NCI-H128 (cell line): Measurements from ENCODE around the gene EDEM3.

Source experiments
- DNase-seq: peaks from one replicate; lab custom pipeline; 2025; ENCODE audit not compliant: unreplicated experiment; lab: John Stamatoyannopoulos, UW

Gene EDEM3

GRCh38 chr1:184743062-184743756 is 11.4 kb downstream of the EDEM3 start:
- DNase-seq, result no peak

- DNase-seq, result no peak
Measured at GRCh38 chr1:184740344-184740743, 14.3 kb downstream of the EDEM3 start.

DNA sequence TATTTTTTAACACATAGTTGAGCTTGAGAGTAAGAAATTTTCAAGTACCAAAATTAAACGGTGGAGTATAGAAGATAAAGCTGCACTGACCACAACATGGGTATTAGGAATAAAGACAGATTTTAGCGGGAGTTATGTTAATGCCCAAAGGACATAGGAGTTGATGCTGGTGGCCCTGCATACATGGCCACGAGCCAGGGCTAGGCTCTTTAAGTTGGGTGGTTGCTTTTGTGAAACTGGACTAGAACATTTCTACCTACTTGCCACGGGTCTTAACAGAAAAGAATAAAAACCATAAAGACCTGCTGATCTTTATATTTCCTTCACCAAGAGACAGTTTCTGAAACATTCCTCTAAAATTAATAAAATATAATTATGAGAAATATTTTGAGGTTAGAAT is 14.9 kb downstream of the EDEM3 start:
- no peak for DNase-seq

DNA sequence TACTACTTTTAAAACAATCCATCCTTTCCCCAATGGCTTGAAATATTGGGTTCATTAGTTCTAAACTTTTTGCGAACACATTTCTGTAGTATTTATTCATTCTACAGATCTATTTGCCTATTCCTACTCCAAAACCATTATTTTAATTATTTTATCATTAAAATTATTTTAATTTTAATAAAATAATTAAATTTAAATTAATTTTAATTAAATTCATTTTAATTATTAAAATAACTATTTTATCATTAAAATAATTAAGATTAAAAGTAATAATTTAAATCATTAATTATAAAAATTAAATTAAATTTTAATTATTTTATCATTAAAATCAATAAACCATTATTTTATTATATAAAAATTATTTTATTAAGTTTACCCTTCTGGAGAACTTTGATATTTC is 15.6 kb downstream of the EDEM3 start:
- no peak for DNase-seq

DNA sequence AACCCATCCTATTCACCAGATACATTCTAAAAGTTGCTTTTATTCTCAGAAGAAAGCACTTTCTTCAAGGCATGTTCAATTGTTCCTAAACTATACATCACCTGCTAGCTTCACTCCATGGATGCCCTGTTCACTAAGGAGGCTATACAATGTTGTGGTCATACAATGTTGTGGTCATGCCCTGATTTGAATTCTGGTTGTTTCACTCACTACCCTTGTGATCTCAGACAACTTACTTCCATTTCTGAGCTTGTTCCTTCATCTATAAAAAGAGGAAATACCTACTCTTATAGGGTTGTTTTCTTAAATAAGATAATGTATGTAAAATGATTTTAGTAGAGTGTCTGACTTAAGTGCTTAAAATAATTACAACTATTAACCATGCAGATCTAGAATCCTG is 19.7 kb downstream of the EDEM3 start:
- no peak for DNase-seq

GRCh38 chr1:184724843-184725242 is 29.8 kb downstream of the EDEM3 start:
- no peak for DNase-seq

- DNase-seq, result no peak
Measured at GRCh38 chr1:184716158-184716557, 38.5 kb downstream of the EDEM3 start.

- DNase-seq, result no peak
Measured at GRCh38 chr1:184709418-184709817, 45.2 kb downstream of the EDEM3 start.

DNA sequence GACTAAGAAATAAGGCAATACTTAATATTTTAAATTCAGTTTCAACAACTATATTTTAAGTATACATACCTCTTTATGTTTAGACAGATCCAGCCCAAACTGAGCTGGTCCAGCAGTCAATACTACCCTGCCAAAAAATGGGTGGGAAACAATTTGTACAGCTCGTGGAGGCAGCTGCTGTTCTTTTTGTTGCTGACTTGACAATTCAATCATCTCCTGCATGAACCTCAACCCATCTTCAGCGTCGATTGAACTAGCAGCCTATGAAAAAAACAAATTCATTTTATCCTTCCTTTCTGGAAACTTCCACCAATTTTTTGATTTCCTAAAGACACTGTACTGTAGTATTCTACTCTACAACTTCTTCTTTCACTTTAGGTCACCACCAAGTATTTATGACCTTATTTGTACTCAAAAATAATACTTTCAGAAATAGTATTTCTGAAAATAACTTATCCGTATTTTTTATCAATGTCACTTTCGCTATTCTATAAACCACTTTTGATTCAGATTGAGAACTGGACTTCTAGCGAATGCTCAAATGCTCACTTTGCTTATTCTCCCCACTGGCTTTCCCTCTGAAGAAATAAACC is 46.5 kb downstream of the EDEM3 start:
- DNase-seq, result no peak

DNA sequence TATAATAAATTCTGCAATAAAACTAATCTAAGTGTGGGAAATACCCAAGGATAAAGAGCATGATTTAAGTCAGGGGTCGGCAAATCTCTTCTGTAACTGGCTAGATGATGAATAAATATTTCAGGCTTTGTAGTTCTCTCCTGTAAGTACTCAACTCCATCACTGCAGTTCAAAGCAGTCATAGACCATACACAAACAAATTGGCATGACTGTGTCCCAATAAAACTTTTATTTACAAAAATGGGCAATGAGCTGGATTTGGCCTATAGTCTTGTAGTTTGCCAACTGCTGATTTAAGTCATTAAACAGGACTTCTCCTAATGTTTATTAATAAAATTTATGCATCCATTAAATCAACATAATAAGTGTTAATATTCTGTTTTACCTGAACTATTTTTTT is 49.4 kb downstream of the EDEM3 start:
- DNase-seq, result no peak

DNA sequence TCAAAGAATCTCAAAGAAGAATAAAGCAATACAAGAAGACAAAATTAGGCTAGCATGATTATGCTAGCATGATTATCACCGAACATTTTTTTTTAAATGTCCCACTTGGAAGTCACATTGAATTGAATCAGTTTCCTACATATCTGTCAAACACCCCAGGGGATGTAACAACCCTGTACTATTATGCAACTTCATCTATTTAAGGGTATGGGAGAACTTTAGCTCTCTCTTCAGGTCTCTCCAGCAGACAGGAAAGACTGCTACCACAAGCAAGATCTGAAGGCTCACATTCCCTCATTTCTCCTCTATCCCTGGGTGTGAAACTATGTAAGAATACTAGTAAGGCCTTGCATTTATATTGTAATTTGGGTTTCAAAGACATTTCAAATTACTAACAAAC is 52.8 kb downstream of the EDEM3 start:
- DNase-seq, result no peak

DNA sequence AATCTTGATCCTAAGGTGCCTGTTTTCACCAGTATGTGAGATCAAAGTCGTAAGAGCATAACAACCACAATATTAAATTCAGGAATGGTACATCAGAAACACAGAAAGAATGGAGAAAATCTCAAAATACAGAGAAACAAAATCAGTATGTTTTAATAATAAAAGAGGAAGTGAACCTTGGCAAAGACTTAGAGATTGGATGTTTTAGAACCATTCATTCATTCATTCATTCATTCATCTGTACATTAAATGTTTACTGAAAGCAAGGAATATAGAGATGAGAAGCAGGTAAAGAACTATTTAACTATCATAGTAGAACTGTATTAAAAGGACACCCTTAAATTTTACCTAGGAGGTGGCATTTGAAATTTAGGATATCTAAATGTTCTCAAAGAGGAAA is 55.7 kb downstream of the EDEM3 start:
- no peak for DNase-seq

DNA sequence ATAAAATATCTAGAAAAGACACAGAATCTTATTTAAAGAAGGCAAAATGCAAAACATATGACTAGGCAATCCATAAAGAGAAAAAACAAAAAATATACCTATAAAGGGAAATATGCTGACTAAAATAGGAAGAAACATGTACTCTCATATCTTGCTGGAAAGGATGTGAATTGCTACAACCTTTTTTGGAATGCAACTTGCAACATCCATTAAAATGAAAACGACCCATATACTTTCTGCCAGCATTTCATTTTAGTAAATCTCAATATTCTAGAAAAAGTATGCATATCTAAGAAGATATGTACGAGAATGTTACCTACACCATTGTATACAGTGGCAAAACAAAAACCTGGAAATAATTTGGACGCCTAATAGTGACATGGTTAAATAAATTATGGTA is 56.6 kb downstream of the EDEM3 start:
- DNase-seq, result no peak

DNA sequence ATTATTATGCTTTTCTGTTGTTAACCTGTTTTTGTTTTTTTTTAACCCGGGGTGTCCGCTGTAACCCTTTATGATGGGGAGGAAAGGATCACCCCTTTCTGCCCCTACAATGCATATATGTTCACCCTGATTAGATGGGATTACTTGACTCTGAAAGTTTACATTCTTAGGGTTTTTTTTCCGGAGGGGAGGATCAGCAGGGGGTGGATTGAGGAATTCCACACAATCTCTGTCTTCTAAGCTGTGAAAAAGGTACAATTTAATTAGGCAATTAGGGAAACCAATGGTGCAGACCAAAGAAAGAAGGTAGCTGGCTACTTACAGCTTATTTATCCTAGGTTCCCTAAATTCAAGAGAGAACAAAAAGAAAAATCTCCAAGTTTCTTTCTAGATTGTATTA is 58.3 kb downstream of the EDEM3 start:
- DNase-seq, result no peak

DNA sequence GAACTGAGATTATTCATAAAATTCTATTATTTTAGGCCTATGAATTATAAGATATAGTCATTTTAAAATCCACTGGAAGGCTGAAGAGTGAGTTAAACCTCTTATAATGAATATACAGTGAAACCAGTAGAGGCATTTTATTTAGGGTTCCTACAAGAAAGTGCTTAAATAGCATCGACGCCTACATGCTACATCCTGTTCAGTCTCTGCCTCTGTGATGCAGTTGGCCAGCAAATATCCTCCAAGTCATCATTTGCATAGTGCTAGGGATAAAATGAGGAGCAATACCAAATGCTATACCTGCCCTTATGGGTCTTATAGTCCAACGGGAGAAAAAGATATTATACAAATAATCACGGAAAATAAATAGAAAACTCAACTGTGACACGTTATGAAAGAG is 59.6 kb downstream of the EDEM3 start:
- no peak for DNase-seq

DNA sequence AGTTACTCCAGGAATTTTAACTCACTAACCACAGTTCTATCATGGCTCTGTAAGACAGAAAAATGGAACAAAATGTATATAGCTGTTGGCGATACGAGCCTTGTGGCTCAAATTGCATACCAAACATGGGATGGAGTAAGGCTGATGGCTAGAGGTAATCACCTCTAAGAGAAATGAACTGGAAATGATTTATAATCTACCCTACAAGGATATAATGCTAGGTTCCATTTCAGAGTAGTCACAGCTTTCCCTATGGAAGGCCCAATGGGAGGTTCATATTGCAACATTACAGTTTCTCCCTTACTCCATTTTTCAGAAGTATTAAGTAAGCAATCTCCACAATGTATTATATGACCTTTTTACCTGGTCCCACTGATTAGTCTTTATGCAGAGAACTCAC is 61.6 kb downstream of the EDEM3 start:
- DNase-seq, result no peak

- no peak for DNase-seq
Measured at GRCh38 chr1:184691719-184692324, 62.8 kb downstream of the EDEM3 start.

- DNase-seq, result no peak
Measured at GRCh38 chr1:184686540-184686939, 68.1 kb downstream of the EDEM3 start.

GRCh38 chr1:184685116-184685515 is 69.5 kb downstream of the EDEM3 start:
- DNase-seq, result no peak

GRCh38 chr1:184684285-184685074 is 70.2 kb downstream of the EDEM3 start:
- no peak for DNase-seq

DNA sequence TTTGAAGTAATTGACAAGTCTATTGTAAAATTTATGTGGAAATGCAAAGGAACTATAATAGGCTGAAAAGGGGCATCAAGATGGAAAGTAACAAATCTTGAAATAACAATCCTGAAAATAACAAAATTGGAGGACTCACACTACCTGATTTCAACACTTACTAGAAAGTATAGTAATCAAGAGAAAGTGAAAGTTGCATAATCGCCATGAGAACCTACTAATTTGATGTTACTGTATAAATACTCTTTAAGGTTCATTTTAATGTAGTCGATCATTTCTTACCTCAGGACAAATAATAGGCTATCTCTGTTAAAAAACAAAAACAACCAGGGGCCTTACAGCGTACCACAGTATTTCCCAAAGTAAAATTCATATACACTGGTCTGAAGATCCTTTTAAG is 71.7 kb downstream of the EDEM3 start:
- DNase-seq, result no peak
